ENCODE measurements around the gene ELMO1. TPM values are rescaled to one million over a fixed set of nuclear protein-coding genes. Genes with fewer than 3 reads are reported as not detected.

Gene ELMO1
- total and polyA plus RNA-seq, 2 experiments from 2014 or later: 19.7 to 28.7 TPM

GRCh38 chr7:36880108-36880507 is 568.6 kb downstream of the ELMO1 start:
- H4K20me1 ChIP-seq (ENCODE audit: insufficient read depth, poor library complexity, severe bottlenecking): no peaks in the 10 kb centered on the region
- DNase-seq (ENCODE audit: low spot score): no peak
- TF ChIP-seq CTCF (IDR thresholded peaks at IDR 0.05; ENCODE audit: poor library complexity) (no peak), EZH2phosphoT487 (IDR thresholded peaks at IDR 0.05; ENCODE audit: low read depth, severe bottlenecking, unreplicated experiment) (no peak)
- no peak overlapping the region for H3K4me3 ChIP-seq
- no peak overlapping the region for H2AFZ ChIP-seq
- H3K4me2 ChIP-seq: no peak overlapping the region
- H3K36me3 ChIP-seq (replicated peaks; ENCODE audit: insufficient read depth, low read depth): no peaks in the 10 kb centered on the region
- 95% methylated on average over 3 of the region's 3 CpGs for WGBS (ENCODE audit: low lambda C conversion rate, missing lambda C conversion rate)
- no peak overlapping the region for H3K27ac ChIP-seq
- H3K79me2 ChIP-seq: no peaks in the 10 kb centered on the region
- no peaks in the 10 kb centered on the region for H3K9me3 ChIP-seq (ENCODE audit: low read depth)
- no peaks in the 10 kb centered on the region for H3K27me3 ChIP-seq
- H3K9me2 ChIP-seq (replicated peaks; ENCODE audit: insufficient read depth): no peaks in the 10 kb centered on the region
- H3K4me1 ChIP-seq (ENCODE audit: insufficient read depth): no peaks in the 10 kb centered on the region

- no peak for DNase-seq (ENCODE audit: low spot score)
- no peak overlapping the region for H2AFZ ChIP-seq
- H3K79me2 ChIP-seq: no peaks in the 10 kb centered on the region
- H4K20me1 ChIP-seq (ENCODE audit: insufficient read depth, poor library complexity, severe bottlenecking): no peaks in the 10 kb centered on the region
- no peaks in the 10 kb centered on the region for H3K9me3 ChIP-seq (ENCODE audit: low read depth)
- H3K4me2 ChIP-seq: no peak overlapping the region
- H3K36me3 ChIP-seq (replicated peaks; ENCODE audit: insufficient read depth, low read depth): no peaks in the 10 kb centered on the region
- H3K4me1 ChIP-seq (ENCODE audit: insufficient read depth): no peaks in the 10 kb centered on the region
- 67% methylated on average over 4 of the region's 4 CpGs for WGBS (ENCODE audit: low lambda C conversion rate, missing lambda C conversion rate)
- no peaks in the 10 kb centered on the region for H3K27me3 ChIP-seq
- H3K4me3 ChIP-seq: no peak overlapping the region
- TF ChIP-seq CTCF (IDR thresholded peaks at IDR 0.05; ENCODE audit: poor library complexity) (no peak), EZH2phosphoT487 (IDR thresholded peaks at IDR 0.05; ENCODE audit: low read depth, severe bottlenecking, unreplicated experiment) (no peak), EZH2 (IDR thresholded peaks at IDR 0.05; ENCODE audit: borderline replicate concordance) (no peak)
- H3K9me2 ChIP-seq (replicated peaks; ENCODE audit: insufficient read depth): no peaks in the 10 kb centered on the region
- no peak overlapping the region for H3K27ac ChIP-seq
Observed at GRCh38 chr7:36879021-36879420, 569.6 kb downstream of the ELMO1 start.

GRCh38 chr7:36878288-36878687 is 570.4 kb downstream of the ELMO1 start:
- no peak for DNase-seq (ENCODE audit: low spot score)
- Histone ChIP-seq H3K4me1 (ENCODE audit: insufficient read depth) (no peaks in the 10 kb centered on the region), H3K4me3 (no peak overlapping the region), H3K27ac (no peak overlapping the region), H4K20me1 (ENCODE audit: insufficient read depth, poor library complexity, severe bottlenecking) (no peaks in the 10 kb centered on the region), H3K4me2 (no peak overlapping the region), H3K79me2 (no peaks in the 10 kb centered on the region), H3K27me3 (no peaks in the 10 kb centered on the region), H3K36me3 (replicated peaks; ENCODE audit: insufficient read depth, low read depth) (no peaks in the 10 kb centered on the region), H2AFZ (no peak overlapping the region), H3K9me2 (replicated peaks; ENCODE audit: insufficient read depth) (no peaks in the 10 kb centered on the region), H3K9me3 (ENCODE audit: low read depth) (no peaks in the 10 kb centered on the region)
- TF ChIP-seq CTCF (IDR thresholded peaks at IDR 0.05; ENCODE audit: poor library complexity) (no peak), EZH2phosphoT487 (IDR thresholded peaks at IDR 0.05; ENCODE audit: low read depth, severe bottlenecking, unreplicated experiment) (no peak), EZH2 (IDR thresholded peaks at IDR 0.05; ENCODE audit: borderline replicate concordance) (no peak)
- 82% methylated on average over 2 of the region's 2 CpGs for WGBS (ENCODE audit: low lambda C conversion rate, missing lambda C conversion rate)

GRCh38 chr7:36875794-36876193 is 572.9 kb downstream of the ELMO1 start:
- H3K27ac ChIP-seq: no peak overlapping the region
- H3K4me1 ChIP-seq (ENCODE audit: insufficient read depth): no peaks in the 10 kb centered on the region
- H3K36me3 ChIP-seq (replicated peaks; ENCODE audit: insufficient read depth, low read depth): no peaks in the 10 kb centered on the region
- TF ChIP-seq CTCF (IDR thresholded peaks at IDR 0.05; ENCODE audit: poor library complexity): no peak
- no peak for TF ChIP-seq EZH2 (IDR thresholded peaks at IDR 0.05; ENCODE audit: borderline replicate concordance)
- no peak for TF ChIP-seq EZH2phosphoT487 (IDR thresholded peaks at IDR 0.05; ENCODE audit: low read depth, severe bottlenecking, unreplicated experiment)
- no peaks in the 10 kb centered on the region for H3K27me3 ChIP-seq
- DNase-seq (ENCODE audit: low spot score): no peak
- H4K20me1 ChIP-seq (ENCODE audit: insufficient read depth, poor library complexity, severe bottlenecking): no peaks in the 10 kb centered on the region
- H3K4me3 ChIP-seq: no peak overlapping the region
- 52% methylated on average over 2 of the region's 2 CpGs for WGBS (ENCODE audit: low lambda C conversion rate, missing lambda C conversion rate)
- H2AFZ ChIP-seq: no peak overlapping the region
- no peaks in the 10 kb centered on the region for H3K9me3 ChIP-seq (ENCODE audit: low read depth)
- H3K79me2 ChIP-seq: no peaks in the 10 kb centered on the region
- H3K9me2 ChIP-seq (replicated peaks; ENCODE audit: insufficient read depth): no peaks in the 10 kb centered on the region
- no peak overlapping the region for H3K4me2 ChIP-seq

All from hepatocyte (in vitro differentiated cells).